GM10266 (cell line): ENCODE measurements around the gene GCC1.
"Not testable (repeated sequence)": the region's sequence is repeated elsewhere in the genome, so short reads cannot be mapped to it uniquely, and the experiment has no call there.

Source experiments
- DNase-seq: peaks from one replicate; pipeline ENCODE4 v3.0.0; 2012; ENCODE audit errors: extremely low spot score
- CTCF ChIP-seq: IDR thresholded peaks from 2 replicates; pipeline ENCODE4 v1.5.1; 2012; ENCODE audit warnings: mild to moderate bottlenecking, low read depth; ENCODE audit not compliant: control insufficient read depth, insufficient read depth; ENCODE audit errors: missing control alignments

Gene GCC1

GRCh38 chr7:127580612-127581011 lies 4.8 kb downstream of the GCC1 start:
- TF ChIP-seq CTCF, result no peak
- DNase-seq, result no peak

- TF ChIP-seq CTCF, result no peak
- no peak for DNase-seq
These were observed 6.6 kb downstream of the GCC1 start for GRCh38 chr7:127578711-127579275.

- no peak for DNase-seq
These were observed 7.2 kb downstream of the GCC1 start for GRCh38 chr7:127578036-127578684.

GRCh38 chr7:127571741-127572505 lies 13.5 kb downstream of the GCC1 start:
- no peak for TF ChIP-seq CTCF
- DNase-seq, result no peak

More at GRCh38 chr7:127578036-127578684, 7.2 kb downstream of the GCC1 start:
- TF ChIP-seq CTCF, result peak; percentile 35

GRCh38 chr7:127568034-127568433 lies 17.4 kb downstream of the GCC1 start:
- not testable (repeated sequence) for DNase-seq

- TF ChIP-seq CTCF, result no peak
- DNase-seq, result no peak
These were observed 19.2 kb downstream of the GCC1 start for GRCh38 chr7:127566242-127566641.

- DNase-seq, result no peak
- TF ChIP-seq CTCF, result no peak
These were observed 27.6 kb downstream of the GCC1 start for GRCh38 chr7:127557803-127558202.
